PC-3 (cell line): ENCODE results near the gene MAML3.

Source experiments
- EZH2 ChIP-seq: fragments of 300-600 bp; sonication (generic); IDR thresholded peaks from one replicate; pipeline ENCODE4 v1.6.1; 2017; ENCODE audit warnings: antibody characterized with exemption, mild to moderate bottlenecking, low read length; ENCODE audit not compliant: unreplicated experiment
- TF ChIP-seq, protein P1 (sequence below): fragments of 300-600 bp; sonication (generic); conservative IDR thresholded peaks from 2 replicates; pipeline ENCODE4 v1.5.1; 2017; ENCODE audit warnings: antibody characterized with exemption, low read depth, mild to moderate bottlenecking, low read length

DNA sequence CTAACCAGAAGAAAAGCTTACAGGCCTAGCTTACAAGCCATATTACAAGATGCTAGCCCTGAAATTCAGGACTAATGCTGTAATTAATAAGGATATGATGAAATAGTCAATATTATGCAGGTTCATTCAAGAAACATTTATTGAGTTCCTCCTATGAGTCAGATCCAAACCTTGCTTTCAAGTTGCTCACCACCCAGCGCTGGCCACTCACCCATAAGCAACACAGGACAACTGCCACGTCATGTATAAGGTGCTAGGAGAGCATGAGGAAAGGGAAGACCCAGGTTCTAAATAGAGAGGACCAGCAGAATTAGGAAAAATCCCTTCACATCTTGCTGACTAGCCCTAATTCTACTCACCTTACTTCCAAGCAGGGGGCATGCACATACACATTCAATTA is 23.3 kb downstream of the MAML3 start:
- TF ChIP-seq, protein P1, sequence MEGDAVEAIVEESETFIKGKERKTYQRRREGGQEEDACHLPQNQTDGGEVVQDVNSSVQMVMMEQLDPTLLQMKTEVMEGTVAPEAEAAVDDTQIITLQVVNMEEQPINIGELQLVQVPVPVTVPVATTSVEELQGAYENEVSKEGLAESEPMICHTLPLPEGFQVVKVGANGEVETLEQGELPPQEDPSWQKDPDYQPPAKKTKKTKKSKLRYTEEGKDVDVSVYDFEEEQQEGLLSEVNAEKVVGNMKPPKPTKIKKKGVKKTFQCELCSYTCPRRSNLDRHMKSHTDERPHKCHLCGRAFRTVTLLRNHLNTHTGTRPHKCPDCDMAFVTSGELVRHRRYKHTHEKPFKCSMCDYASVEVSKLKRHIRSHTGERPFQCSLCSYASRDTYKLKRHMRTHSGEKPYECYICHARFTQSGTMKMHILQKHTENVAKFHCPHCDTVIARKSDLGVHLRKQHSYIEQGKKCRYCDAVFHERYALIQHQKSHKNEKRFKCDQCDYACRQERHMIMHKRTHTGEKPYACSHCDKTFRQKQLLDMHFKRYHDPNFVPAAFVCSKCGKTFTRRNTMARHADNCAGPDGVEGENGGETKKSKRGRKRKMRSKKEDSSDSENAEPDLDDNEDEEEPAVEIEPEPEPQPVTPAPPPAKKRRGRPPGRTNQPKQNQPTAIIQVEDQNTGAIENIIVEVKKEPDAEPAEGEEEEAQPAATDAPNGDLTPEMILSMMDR: no peak
- TF ChIP-seq EZH2: no peak
